Upper lobe of left lung (tissue), 4 donors: Measurements from ENCODE around the gene SPOCK1.

Experiments used
- CTCF ChIP-seq, 6 experiments: fragments of 450-650 bp in 4 of 6; fragments of 200-600 bp in 2 of 6; sonication (generic) in 2 of 6; IDR thresholded peaks; one replicate each; pipeline ENCODE4 v1.5.1; 2016 to 2019; ENCODE audit warnings: antibody characterized with exemption in 6 of 6
- POLR2AphosphoS5 ChIP-seq, 2 donors: sonication (generic); formaldehyde crosslinking; IDR thresholded peaks; one replicate each; pipeline ENCODE4 v1.5.1; 2017; ENCODE audit warnings: antibody characterized with exemption in 2 of 2

- peak in 3 of 6 experiments; percentile 33 to 45 (median 38) for TF ChIP-seq CTCF (IDR thresholded peaks at IDR 0.05)
- TF ChIP-seq POLR2AphosphoS5 (IDR thresholded peaks at IDR 0.05), result no peak
Measured at GRCh38 chr5:137220523-137220927, 278.6 kb downstream of the SPOCK1 start.
